KMS-11 (cell line): ENCODE results near the gene TMEM37.

Experiments used
- H2AFZ ChIP-seq: fragments of 200-600 bp; sonication (generic); 2 replicates; pipeline ENCODE4 v1.6.1; 2016; ENCODE audit warnings: antibody characterized with exemption, mixed run types, low read depth
- H3K27ac ChIP-seq: fragments of 200-600 bp; sonication (generic); 2 replicates; pipeline ENCODE4 v1.6.1; 2016; ENCODE audit warnings: mild to moderate bottlenecking, mixed run types
- H3K27me3 ChIP-seq: fragments of 200-600 bp; sonication (generic); 2 replicates; pipeline ENCODE4 v1.6.1; 2017; ENCODE audit warnings: mild to moderate bottlenecking, low read depth, mixed run types, moderate library complexity; ENCODE audit not compliant: insufficient read depth
- H3K36me3 ChIP-seq: fragments of 200-600 bp; sonication (generic); 2 replicates; pipeline ENCODE4 v1.6.1; 2017; ENCODE audit warnings: mild to moderate bottlenecking, mixed run types; ENCODE audit not compliant: insufficient read depth
- H3K4me1 ChIP-seq: fragments of 200-600 bp; sonication (generic); 2 replicates; pipeline ENCODE4 v1.6.1; 2016; ENCODE audit warnings: mild to moderate bottlenecking, low read depth, mixed run types; ENCODE audit not compliant: poor library complexity, severe bottlenecking
- H3K4me2 ChIP-seq: fragments of 200-600 bp; sonication (generic); 2 replicates; pipeline ENCODE4 v1.7.0; 2016; ENCODE audit warnings: mild to moderate bottlenecking, mixed run types
- H3K4me3 ChIP-seq: fragments of 200-600 bp; sonication (generic); IDR thresholded peaks from 2 replicates; pipeline ENCODE4 v1.6.1; 2017; ENCODE audit warnings: low read depth, low read length, mixed read lengths; ENCODE audit not compliant: insufficient read depth
- H3K79me2 ChIP-seq: fragments of 200-600 bp; sonication (generic); 2 replicates; pipeline ENCODE4 v1.6.1; 2016; ENCODE audit warnings: low read depth, mixed run types; ENCODE audit not compliant: insufficient read depth
- H3K9ac ChIP-seq: fragments of 200-600 bp; sonication (generic); 2 replicates; pipeline ENCODE4 v1.6.1; 2016; ENCODE audit warnings: mild to moderate bottlenecking, mixed run types
- H4K20me1 ChIP-seq: fragments of 200-600 bp; sonication (generic); 2 replicates; pipeline ENCODE4 v1.6.1; 2016; ENCODE audit warnings: mild to moderate bottlenecking, mixed run types; ENCODE audit not compliant: insufficient read depth
- CTCF ChIP-seq: fragments of 200-600 bp; sonication (generic); conservative IDR thresholded peaks from 2 replicates; pipeline ENCODE4 v1.6.1; 2017; ENCODE audit warnings: low read depth, mild to moderate bottlenecking, antibody characterized with exemption, low read length, moderate library complexity, mixed read lengths

The TMEM37 gene

GRCh38 chr2:119428488-119429224, 3.0 kb upstream of the TMEM37 start:
- Histone ChIP-seq H3K27ac (no peak overlapping the region), H4K20me1 (no peaks in the 10 kb centered on the region), H3K79me2 (no peaks in the 10 kb centered on the region), H2AFZ (no peak overlapping the region), H3K4me1 (peaks cover 29% of the 10 kb centered on the region), H3K9ac (no peak overlapping the region), H3K4me2 (peak overlapping the region; percentile 66; the same call in 1 of the 2 replicates), H3K4me3 (no peak overlapping the region), H3K36me3 (no peaks in the 10 kb centered on the region), H3K27me3 (no peaks in the 10 kb centered on the region)
- no peak for TF ChIP-seq CTCF

DNA sequence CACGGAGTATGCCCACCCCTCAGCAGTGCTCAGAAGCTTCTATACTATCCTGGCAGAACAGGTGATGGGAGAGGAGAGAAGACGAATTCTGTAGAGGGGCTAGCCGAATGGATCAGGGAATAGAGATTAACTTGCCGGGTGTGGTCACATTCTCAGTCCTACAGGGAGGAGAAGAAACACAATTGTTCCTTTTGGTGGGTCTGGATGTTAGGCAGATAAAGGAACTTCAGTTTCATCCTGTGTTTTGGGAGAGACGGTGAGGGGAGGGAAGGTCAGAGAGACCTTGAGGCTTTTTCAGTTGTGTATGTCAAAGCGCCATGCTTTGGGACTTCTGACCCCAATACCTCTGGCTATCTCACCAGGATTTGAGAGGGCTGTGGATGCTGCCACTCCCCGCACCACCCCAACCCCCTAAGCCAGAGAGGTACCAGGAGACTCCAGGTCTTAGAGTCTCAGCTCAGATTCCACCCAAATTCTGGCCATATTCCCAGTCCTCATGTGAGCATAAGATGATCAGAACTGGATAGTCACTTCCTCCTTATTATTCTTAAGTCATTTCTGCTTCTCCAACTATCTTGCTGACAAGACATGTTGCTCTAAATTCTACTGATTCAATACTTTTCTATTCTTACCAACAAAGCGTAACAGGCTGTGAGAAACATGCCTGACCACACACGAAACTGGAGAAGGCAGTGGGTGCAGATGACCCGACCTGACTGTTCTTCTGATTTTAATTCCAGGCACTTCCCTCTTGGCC, 2.3 kb upstream of the TMEM37 start:
- H3K4me1 ChIP-seq = peaks cover 29% of the 10 kb centered on the region
- H3K27me3 ChIP-seq = no peaks in the 10 kb centered on the region
- H3K79me2 ChIP-seq = no peaks in the 10 kb centered on the region
- H3K9ac ChIP-seq = no peak overlapping the region; the same call in 1 of the 2 replicates
- H3K36me3 ChIP-seq = no peaks in the 10 kb centered on the region
- peak overlapping the region; percentile 66; the same call in 1 of the 2 replicates for H3K4me2 ChIP-seq
- TF ChIP-seq CTCF = no peak
- H3K4me3 ChIP-seq = no peak overlapping the region
- no peaks in the 10 kb centered on the region for H4K20me1 ChIP-seq
- peak overlapping the region; percentile 23; the same call in 1 of the 2 replicates for H2AFZ ChIP-seq
- H3K27ac ChIP-seq = peak overlapping the region; percentile 44; the same call in 1 of the 2 replicates

GRCh38 chr2:119430023-119430498, 1.6 kb upstream of the TMEM37 start:
- Histone ChIP-seq H2AFZ (peak overlapping the region; percentile 23; the same call in 1 of the 2 replicates), H4K20me1 (no peaks in the 10 kb centered on the region), H3K27me3 (no peaks in the 10 kb centered on the region), H3K79me2 (no peaks in the 10 kb centered on the region), H3K4me2 (peak overlapping the region; percentile 66; the same call in 1 of the 2 replicates), H3K36me3 (no peaks in the 10 kb centered on the region), H3K9ac (no peak overlapping the region; the same call in 1 of the 2 replicates), H3K4me3 (no peak overlapping the region), H3K27ac (peak overlapping the region; percentile 44; the same call in 1 of the 2 replicates), H3K4me1 (peaks cover 29% of the 10 kb centered on the region)
- no peak for TF ChIP-seq CTCF

- H3K4me1 ChIP-seq = peaks cover 29% of the 10 kb centered on the region
- H3K79me2 ChIP-seq = no peaks in the 10 kb centered on the region
- H2AFZ ChIP-seq = peak overlapping the region; percentile 54
- H4K20me1 ChIP-seq = no peaks in the 10 kb centered on the region
- no peak for TF ChIP-seq CTCF
- H3K27me3 ChIP-seq = no peaks in the 10 kb centered on the region
- no peaks in the 10 kb centered on the region for H3K36me3 ChIP-seq
- no peak overlapping the region for H3K27ac ChIP-seq
- peak overlapping the region; percentile 17; the same call in 1 of the 2 replicates for H3K4me2 ChIP-seq
- peak overlapping the region; percentile 78; the same call in 1 of the 2 replicates for H3K9ac ChIP-seq
- peak overlapping the region; percentile 51 for H3K4me3 ChIP-seq
Observed at GRCh38 chr2:119431976-119432850, 559 bp downstream of the TMEM37 start.
